B cell (primary cell): ENCODE results near the gene THNSL1.

Experiments
- CTCF ChIP-seq: fragments of 200-600 bp; IDR thresholded peaks from one replicate; pipeline ENCODE4 v1.8.0; 2022; ENCODE audit warnings: antibody characterized with exemption, mild to moderate bottlenecking
- EZH2 ChIP-seq: IDR thresholded peaks from 2 replicates; pipeline ENCODE4 v1.6.1; 2012; ENCODE audit warnings: borderline replicate concordance, low read depth, mild to moderate bottlenecking, moderate library complexity, low read length; ENCODE audit not compliant: insufficient read depth, poor library complexity, severe bottlenecking

GRCh38 chr10:25056726-25057125 is 40.3 kb downstream of the THNSL1 start:
- TF ChIP-seq CTCF = no peak
- no peak for TF ChIP-seq EZH2
